Peyer's patch (tissue), 4 donors: ENCODE data around the gene RFX4. TPM values are rescaled to one million over a fixed set of nuclear protein-coding genes. Genes with fewer than 3 reads are reported as not detected.
"Not testable (repeated sequence)": the region's sequence is repeated elsewhere in the genome, so short reads cannot be mapped to it uniquely, and the experiment has no call there.

ENCODE experiments used
- DNase-seq, 3 donors: peaks; one replicate each; pipeline ENCODE4 v3.0.0-alpha.2; 2017 to 2019
- H3K27ac ChIP-seq, 4 donors: fragments of 200-600 bp; sonication (generic); one replicate each; pipeline ENCODE4 v1.5.1; 2016 to 2019
- H3K27me3 ChIP-seq, 2 donors: fragments of 200-600 bp; sonication (generic); one replicate each; pipeline ENCODE4 v1.5.1; 2019
- H3K36me3 ChIP-seq, 3 donors: fragments of 200-600 bp; sonication (generic); one replicate each; pipeline ENCODE4 v1.5.1; 2016 to 2019
- H3K4me1 ChIP-seq, 4 donors: fragments of 200-600 bp; sonication (generic); one replicate each; pipeline ENCODE4 v1.5.1; 2016 to 2019
- H3K4me3 ChIP-seq, 4 donors: fragments of 200-600 bp; sonication (generic); 1 replicate in 3 of 4; 2 replicates in 1 of 4; pipeline ENCODE4 v1.5.1; 2016 to 2019; ENCODE audit warnings: mild to moderate bottlenecking in 1 of 4
- H3K9me3 ChIP-seq, 4 donors: fragments of 200-600 bp; sonication (generic); one replicate each; pipeline ENCODE4 v1.5.1; 2016 to 2019; ENCODE audit warnings: mild to moderate bottlenecking in 1 of 4
- CTCF ChIP-seq, 6 experiments: fragments of 450-650 bp in 4 of 6; fragments of 200-600 bp in 2 of 6; sonication (generic) in 1 of 6; IDR thresholded peaks; one replicate each; pipeline ENCODE4 v1.5.1; 2017 to 2019; ENCODE audit warnings: antibody characterized with exemption in 6 of 6, mild to moderate bottlenecking in 3 of 6, moderate library complexity in 1 of 6
- POLR2A ChIP-seq, 2 donors: fragments of 450-650 bp; IDR thresholded peaks; one replicate each; pipeline ENCODE4 v1.5.1; 2017; ENCODE audit warnings: antibody characterized with exemption in 2 of 2, mild to moderate bottlenecking in 2 of 2, moderate library complexity in 2 of 2
- total RNA-seq, 4 donors: library from RNA; depleted of rRNA; stranded (reverse); fragments of >200 nt; gene quantifications; one replicate each; pipeline ENCODE4 v1.1.0, GENCODE V29; 2016

Gene RFX4
- total RNA-seq, 4 donors from 2014 or later: not detected

GRCh38 chr12:106685381-106685780 is 102.6 kb downstream of the RFX4 start:
- H3K4me1 ChIP-seq: no peaks in the 10 kb centered on the region
- H3K9me3 ChIP-seq: no peaks in the 10 kb centered on the region
- DNase-seq: no peak
- TF ChIP-seq CTCF (IDR thresholded peaks at IDR 0.05): no peak
- TF ChIP-seq POLR2A (IDR thresholded peaks at IDR 0.05): no peak
- no peak overlapping the region for H3K27ac ChIP-seq
- H3K4me3 ChIP-seq: no peak overlapping the region
- no peaks in the 10 kb centered on the region for H3K27me3 ChIP-seq
- H3K36me3 ChIP-seq: no peaks in the 10 kb centered on the region

GRCh38 chr12:106687672-106688071 is 104.9 kb downstream of the RFX4 start:
- H3K4me1 ChIP-seq: no peaks in the 10 kb centered on the region
- no peak for DNase-seq
- no peak for TF ChIP-seq CTCF (IDR thresholded peaks at IDR 0.05)
- TF ChIP-seq POLR2A (IDR thresholded peaks at IDR 0.05): no peak
- H3K27me3 ChIP-seq: no peaks in the 10 kb centered on the region
- H3K36me3 ChIP-seq: no peaks in the 10 kb centered on the region
- no peak overlapping the region for H3K27ac ChIP-seq
- H3K4me3 ChIP-seq: no peak overlapping the region
- H3K9me3 ChIP-seq: no peaks in the 10 kb centered on the region

GRCh38 chr12:106690569-106691305 is 107.9 kb downstream of the RFX4 start:
- no peak overlapping the region for H3K4me3 ChIP-seq
- TF ChIP-seq CTCF (IDR thresholded peaks at IDR 0.05) (no peak), POLR2A (IDR thresholded peaks at IDR 0.05) (no peak)
- no peaks in the 10 kb centered on the region for H3K9me3 ChIP-seq
- H3K36me3 ChIP-seq: no peaks in the 10 kb centered on the region
- no peaks in the 10 kb centered on the region for H3K4me1 ChIP-seq
- H3K27me3 ChIP-seq: no peaks in the 10 kb centered on the region
- no peak overlapping the region for H3K27ac ChIP-seq
- DNase-seq: no peak

- not testable (repeated sequence) for H3K27me3 ChIP-seq, DNase-seq, H3K4me3 ChIP-seq, H3K36me3 ChIP-seq, H3K4me1 ChIP-seq, H3K9me3 ChIP-seq, H3K27ac ChIP-seq
Measured at GRCh38 chr12:106692033-106692432, 109.2 kb downstream of the RFX4 start.

- no peak for TF ChIP-seq CTCF (IDR thresholded peaks at IDR 0.05)
- no peak for TF ChIP-seq POLR2A (IDR thresholded peaks at IDR 0.05)
- H3K4me1 ChIP-seq: no peaks in the 10 kb centered on the region
- no peak overlapping the region for H3K27ac ChIP-seq
- H3K4me3 ChIP-seq: no peak overlapping the region
- no peaks in the 10 kb centered on the region for H3K27me3 ChIP-seq
- no peak for DNase-seq
- H3K9me3 ChIP-seq: no peaks in the 10 kb centered on the region
- H3K36me3 ChIP-seq: no peaks in the 10 kb centered on the region
Measured at GRCh38 chr12:106692896-106693820, 110.4 kb downstream of the RFX4 start.

- Histone ChIP-seq H3K36me3 (no peaks in the 10 kb centered on the region), H3K9me3 (no peaks in the 10 kb centered on the region), H3K27ac (no peak overlapping the region), H3K27me3 (no peaks in the 10 kb centered on the region), H3K4me3 (no peak overlapping the region), H3K4me1 (no peaks in the 10 kb centered on the region)
- TF ChIP-seq CTCF (IDR thresholded peaks at IDR 0.05) (no peak), POLR2A (IDR thresholded peaks at IDR 0.05) (no peak)
- no peak for DNase-seq
Measured at GRCh38 chr12:106696071-106696470, 113.3 kb downstream of the RFX4 start.
